NCI-H1092 (cell line): ENCODE measurements around the gene SET.
A peak's percentile ranks its signal among the peaks of the same experiment; 100 is the strongest.

Experiments
- DNase-seq: peaks from one replicate; lab custom pipeline; 2025; lab: John Stamatoyannopoulos, UW

Gene SET

DNA sequence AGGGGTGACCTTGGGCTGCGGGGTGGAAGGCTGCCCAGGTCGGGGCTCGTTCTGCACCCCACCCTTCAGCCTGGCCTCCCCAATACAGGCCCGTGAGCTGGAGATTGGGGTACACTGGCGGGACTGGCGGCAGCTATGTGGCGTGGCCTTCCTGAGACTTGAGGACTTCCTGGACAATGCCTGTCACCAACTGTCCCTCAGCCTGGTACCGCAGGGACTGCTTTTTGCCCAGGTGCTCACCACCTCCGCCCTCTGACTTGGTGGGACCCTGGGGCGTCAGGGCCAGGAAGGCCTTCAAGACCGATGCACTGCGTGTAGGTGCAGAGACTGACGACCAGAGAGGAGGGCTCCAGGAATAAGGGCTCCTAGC lies 24.4 kb downstream of the SET start:
- DNase-seq = no peak

GRCh38 chr9:128713941-128714573 lies 25.0 kb downstream of the SET start:
- DNase-seq = no peak

- DNase-seq = no peak
These were observed 25.8 kb downstream of the SET start for GRCh38 chr9:128714586-128715435.

- no peak for DNase-seq
These were observed 26.4 kb downstream of the SET start for GRCh38 chr9:128715436-128715750.

GRCh38 chr9:128716581-128717254 lies 27.7 kb downstream of the SET start:
- no peak for DNase-seq

DNA sequence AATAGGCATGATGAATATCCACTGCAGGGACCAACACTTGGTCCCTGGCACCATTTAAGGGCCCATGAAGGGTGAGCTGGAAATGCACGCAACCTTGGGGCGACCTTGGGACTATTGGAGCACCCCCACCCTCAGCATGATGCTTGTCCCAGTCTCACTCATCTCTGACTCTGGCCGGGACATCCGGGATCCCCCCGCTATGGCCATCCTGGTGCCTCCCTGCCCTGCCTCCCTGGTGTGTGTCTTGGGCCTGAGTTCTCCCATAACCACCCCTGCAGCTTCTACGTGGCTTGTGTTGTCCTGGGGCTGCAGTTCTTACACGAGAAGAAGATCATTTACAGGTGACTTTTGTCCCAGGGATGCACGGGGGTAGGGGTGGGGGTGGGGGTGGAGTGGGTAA lies 29.0 kb downstream of the SET start:
- DNase-seq = no peak

- no peak for DNase-seq
These were observed 29.5 kb downstream of the SET start for GRCh38 chr9:128718475-128718874.

GRCh38 chr9:128719919-128720605 lies 31.0 kb downstream of the SET start:
- no peak for DNase-seq

- DNase-seq = no peak
These were observed 31.9 kb downstream of the SET start for GRCh38 chr9:128720841-128721486.

DNA sequence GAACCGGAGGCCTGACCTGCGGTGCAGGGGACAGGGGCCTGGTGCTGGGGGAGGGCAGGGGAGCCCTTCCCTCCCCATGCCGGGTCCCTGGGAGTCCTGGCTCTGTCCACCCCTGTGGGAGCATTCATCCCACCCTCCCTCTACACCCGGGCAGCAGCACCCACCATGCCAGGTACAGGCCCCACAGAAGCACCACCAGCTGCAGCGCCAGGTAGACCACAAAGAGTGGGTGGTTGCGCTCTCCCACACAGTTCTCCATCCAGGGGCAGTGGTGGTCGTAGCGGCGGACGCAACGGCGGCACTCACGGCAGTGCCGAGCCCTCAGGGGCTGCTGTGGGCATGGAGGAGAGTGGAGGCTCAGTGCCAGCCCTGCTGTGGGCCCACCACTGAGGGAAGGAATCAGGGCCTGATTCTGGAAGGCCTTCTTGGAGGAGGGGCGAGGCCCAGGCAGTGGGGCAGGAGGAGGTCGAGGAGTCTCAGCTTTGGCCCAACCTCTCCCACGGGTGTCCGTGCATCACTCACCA lies 32.5 kb downstream of the SET start:
- no peak for DNase-seq

GRCh38 chr9:128722380-128723351 lies 33.6 kb downstream of the SET start:
- DNase-seq = no peak

DNA sequence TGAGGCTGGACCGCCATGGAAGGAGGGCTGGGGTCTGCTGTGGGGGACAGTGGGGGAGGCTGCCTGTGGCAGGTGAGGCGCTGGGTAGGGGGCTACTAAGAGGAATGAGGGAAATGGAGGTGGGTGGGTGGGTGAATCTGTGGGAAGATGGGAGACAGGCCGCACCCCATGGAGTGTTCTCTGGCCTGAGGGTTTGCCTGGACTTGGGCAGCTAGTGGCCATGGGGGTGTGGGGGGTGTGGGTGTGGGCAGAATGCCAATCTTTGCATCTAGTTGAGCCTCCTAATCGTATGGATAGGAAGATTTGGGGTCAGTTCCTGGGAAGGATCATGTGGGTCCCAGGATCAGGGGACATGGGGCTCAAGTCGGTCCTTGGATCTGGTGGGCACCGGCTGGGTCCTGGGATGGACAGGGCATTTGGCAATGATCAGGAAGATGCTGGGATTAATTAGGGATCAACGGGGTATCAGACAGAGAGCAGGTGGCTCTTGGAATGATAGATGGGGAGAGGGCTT lies 34.4 kb downstream of the SET start:
- no peak for DNase-seq

DNA sequence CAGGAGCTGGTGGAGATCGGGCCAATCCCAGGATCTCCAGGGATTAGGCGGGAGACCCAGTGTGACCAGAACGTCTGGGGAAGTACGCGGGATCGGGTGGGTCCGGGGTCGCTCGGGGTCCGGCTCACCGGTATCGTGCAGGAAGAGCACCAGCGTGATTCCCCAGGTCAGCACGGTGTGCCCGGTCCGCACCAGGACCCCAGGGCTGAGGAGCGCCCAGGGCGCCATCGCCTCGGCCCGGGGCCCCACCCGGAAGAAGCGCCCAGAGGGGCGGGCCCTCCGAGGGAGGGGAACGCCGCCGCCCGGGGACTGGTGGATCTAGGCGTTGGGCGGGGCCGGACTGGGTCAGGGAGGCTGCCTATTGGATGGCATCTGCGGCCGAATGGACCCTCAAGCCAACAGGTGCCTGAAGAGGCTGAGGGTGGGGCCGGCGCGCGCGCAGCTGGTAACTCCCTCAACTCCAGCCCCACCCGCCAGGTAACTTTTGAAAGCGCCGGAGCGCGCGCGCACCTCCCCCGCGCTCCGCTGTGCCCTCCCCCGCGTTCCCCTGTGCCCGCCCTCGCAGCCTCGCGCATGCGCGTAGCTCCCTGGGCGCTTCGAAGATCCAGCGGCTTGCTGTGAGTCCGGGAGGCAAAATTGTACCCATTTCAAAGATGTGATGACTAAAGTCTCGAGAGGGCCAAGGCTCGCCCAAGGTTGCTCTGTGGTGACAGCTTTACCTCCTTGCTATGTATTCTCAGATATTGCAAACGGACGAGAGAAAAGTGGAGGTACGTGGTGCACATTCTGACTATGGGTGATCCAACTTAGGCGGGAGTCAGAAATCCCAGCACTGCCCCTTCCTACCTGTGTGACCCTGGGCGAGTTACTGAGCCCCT lies 35.1 kb downstream of the SET start, which contains the start of gene ZDHHC12:
TSS of gene ZDHHC12 (minus strand) at position 262 of the 878 bp plus-strand sequence. CDS start at position 228, 34 bp downstream.
- DNase-seq = peak; percentile 97

DNA sequence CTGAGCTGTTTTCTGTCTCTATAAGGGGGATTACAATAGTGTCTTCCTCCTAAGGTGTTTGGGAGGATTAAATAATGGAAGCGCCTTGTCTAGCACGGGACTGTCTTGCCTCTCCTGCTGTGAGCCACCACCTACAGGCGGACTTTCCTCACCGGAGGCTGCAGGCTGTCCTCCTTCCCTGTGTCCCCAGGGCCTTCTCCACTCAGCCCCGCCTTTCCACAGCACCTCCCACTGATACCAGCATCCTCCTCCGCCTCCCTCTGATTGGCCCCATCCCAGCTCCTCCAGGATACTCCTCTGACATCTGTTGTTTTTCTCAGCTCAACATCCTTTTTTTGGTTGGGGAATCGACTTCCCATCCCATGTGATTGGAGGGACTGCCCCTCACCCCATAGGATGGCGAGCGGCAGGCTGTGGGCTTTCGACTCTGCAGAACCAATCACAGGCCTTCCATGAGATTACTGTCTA lies 35.8 kb downstream of the SET start:
- peak; percentile 30 for DNase-seq

DNA sequence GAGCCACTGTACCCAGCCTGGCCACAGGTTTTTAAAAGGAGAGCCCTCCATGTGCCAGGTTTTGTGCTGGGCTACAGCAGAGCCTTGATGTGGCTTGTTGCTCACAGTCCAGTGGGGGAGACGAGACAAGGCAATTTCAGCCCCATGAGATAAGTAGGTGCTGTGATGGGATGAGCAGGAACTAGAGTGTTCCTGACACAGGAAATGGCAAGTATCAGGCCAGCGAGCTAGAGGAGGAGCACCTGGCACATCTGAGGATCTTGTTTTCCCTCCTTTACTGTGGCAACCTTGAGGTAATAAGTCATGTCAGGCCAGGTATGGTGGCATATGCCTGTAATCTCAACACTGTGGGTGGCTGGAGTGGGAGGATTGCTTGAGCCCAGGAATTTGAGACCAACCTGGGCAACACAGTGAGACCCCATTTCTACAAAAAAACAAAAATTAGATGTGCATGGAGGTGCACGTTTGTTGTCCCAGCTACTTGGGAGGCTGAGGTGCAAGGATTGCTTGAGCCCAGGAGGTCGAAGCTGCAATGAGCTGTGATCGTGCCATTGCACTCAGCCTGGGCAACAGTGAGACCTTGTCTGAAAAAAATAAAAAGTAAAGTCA lies 38.7 kb downstream of the SET start:
- no peak for DNase-seq

DNA sequence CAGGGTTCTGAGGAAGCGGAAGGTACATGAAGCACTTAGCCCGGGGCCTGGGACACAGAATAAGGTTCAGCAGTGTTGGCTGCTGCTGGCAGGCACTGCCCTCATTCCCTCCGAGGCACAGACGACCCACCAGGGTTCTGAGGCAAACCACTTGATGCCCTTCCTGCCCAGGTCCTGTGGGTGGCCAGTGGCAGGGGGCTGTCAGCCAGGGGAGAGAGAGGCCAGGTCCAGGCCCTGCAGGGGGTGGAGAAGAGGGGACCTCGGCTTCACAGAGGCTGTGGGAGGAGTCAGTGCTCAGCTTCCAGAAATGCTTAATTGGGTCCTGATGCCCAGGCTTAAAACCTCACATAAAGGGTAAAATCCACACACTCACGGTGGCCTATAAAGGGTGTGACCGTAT lies 39.3 kb downstream of the SET start:
- no peak for DNase-seq

DNA sequence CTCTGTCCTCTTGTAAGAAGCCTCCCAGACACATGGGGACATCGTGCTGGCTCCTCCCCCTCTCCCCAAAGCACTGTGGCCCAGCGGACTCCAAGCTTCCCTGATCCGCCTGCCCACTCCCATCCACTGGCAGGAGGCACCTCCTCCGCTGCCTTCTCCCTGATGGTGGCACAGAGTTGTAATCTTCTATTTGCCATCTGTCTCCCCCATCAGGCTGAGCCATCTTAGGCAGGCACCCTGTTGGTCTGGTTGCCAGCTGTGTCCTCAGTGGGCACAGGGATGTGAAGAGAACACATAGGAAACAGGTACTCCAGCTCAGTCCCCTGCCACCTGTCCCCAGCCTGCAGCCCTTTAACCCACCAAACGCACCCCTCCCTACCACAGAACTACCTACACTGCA lies 40.3 kb downstream of the SET start:
- DNase-seq = no peak

- DNase-seq = no peak
These were observed 40.9 kb downstream of the SET start for GRCh38 chr9:128729766-128730517.
